Breast epithelium (tissue), 4 donors: ENCODE results near the gene TEX38. TPM values are rescaled to one million over a fixed set of nuclear protein-coding genes. Genes with fewer than 3 reads are reported as not detected.
"Not testable (repeated sequence)": the region's sequence is repeated elsewhere in the genome, so short reads cannot be mapped to it uniquely, and the experiment has no call there.

Experiments
- DNase-seq, 2 donors: peaks; one replicate each; pipeline ENCODE4 v3.0.0-alpha.2; 2019; ENCODE audit warnings: low spot score in 2 of 2
- H3K27ac ChIP-seq, 2 donors: fragments of 200-600 bp; sonication (generic) in 1 of 2; one replicate each; pipeline ENCODE4 v1.5.1; 2016 to 2019; ENCODE audit warnings: mild to moderate bottlenecking in 1 of 2
- H3K27me3 ChIP-seq, 2 donors: fragments of 200-600 bp; sonication (generic) in 1 of 2; one replicate each; pipeline versions ENCODE4 v1.5.1 to v1.6.0; 2017 to 2019; ENCODE audit warnings: control low read depth in 1 of 2, mild to moderate bottlenecking in 1 of 2
- H3K36me3 ChIP-seq: fragments of 200-600 bp; one replicate; pipeline ENCODE4 v1.5.1; 2019
- H3K4me1 ChIP-seq, 2 donors: fragments of 200-600 bp; sonication (generic); one replicate each; pipeline ENCODE4 v1.5.1; 2016 to 2019; ENCODE audit warnings: control low read depth in 1 of 2
- H3K4me3 ChIP-seq, 3 donors: fragments of 200-600 bp; sonication (generic); 1 replicate in 2 of 3; 2 replicates in 1 of 3; pipeline ENCODE4 v1.5.1; 2016 to 2019; ENCODE audit warnings: mild to moderate bottlenecking in 3 of 3, moderate library complexity in 2 of 3
- H3K9me3 ChIP-seq, 2 donors: fragments of 200-600 bp; sonication (generic) in 1 of 2; one replicate each; pipeline ENCODE4 v1.5.1; 2016 to 2019; ENCODE audit warnings: control low read depth in 1 of 2
- POLR2A ChIP-seq: fragments of 450-650 bp; IDR thresholded peaks from one replicate; pipeline ENCODE4 v1.6.1; 2016; ENCODE audit warnings: antibody characterized with exemption, mild to moderate bottlenecking, moderate library complexity
- POLR2AphosphoS5 ChIP-seq, 3 donors: sonication (generic); formaldehyde crosslinking; IDR thresholded peaks; one replicate each; pipeline ENCODE4 v1.6.1; 2017; ENCODE audit warnings: antibody characterized with exemption in 3 of 3
- intact Hi-C: fragments of 100-400 bp; cut with DNase I; formaldehyde crosslinking; loops from one replicate; pipeline ENCODE4 v1.15.1; 2023; ENCODE audit warnings: low total_unique reads
- total RNA-seq, 3 donors: library from RNA; depleted of rRNA; stranded (reverse); fragments of >200 nt; gene quantifications; one replicate each; pipeline ENCODE4 v1.1.0, GENCODE V29; 2016
- TF ChIP-seq, protein P1 (sequence below), 3 donors: fragments of 450-650 bp; IDR thresholded peaks; one replicate each; pipeline ENCODE4 v1.5.1; 2016 to 2017; ENCODE audit warnings: antibody characterized with exemption in 3 of 3, mild to moderate bottlenecking in 3 of 3, moderate library complexity in 3 of 3

Gene TEX38
- total RNA-seq, 3 donors from 2014 or later: not detected

DNA sequence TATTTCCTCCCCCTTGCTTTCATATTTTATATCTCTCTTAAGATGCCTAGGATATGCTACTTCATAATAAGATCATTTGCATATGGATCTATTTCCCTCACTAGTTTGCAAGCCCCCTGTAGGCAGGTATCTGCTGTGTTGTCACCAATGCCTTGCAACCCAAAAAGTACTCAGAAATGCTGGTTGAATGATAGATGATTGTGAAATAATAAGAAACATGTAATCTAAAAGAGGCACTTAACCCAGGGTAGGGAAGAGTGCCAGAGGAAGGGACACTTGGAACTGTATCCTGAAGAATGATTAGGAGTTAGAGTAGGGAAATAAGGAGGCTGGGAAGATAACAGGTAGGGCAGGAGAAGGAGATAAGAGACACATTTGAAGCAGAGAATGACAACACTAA, 15.8 kb upstream of the TEX38 start:
- H3K9me3 ChIP-seq: no peaks in the 10 kb centered on the region
- H3K27me3 ChIP-seq: no peaks in the 10 kb centered on the region
- no peak for TF ChIP-seq POLR2A
- no peak for TF ChIP-seq POLR2AphosphoS5 (IDR thresholded peaks at IDR 0.05)
- TF ChIP-seq, protein P1, sequence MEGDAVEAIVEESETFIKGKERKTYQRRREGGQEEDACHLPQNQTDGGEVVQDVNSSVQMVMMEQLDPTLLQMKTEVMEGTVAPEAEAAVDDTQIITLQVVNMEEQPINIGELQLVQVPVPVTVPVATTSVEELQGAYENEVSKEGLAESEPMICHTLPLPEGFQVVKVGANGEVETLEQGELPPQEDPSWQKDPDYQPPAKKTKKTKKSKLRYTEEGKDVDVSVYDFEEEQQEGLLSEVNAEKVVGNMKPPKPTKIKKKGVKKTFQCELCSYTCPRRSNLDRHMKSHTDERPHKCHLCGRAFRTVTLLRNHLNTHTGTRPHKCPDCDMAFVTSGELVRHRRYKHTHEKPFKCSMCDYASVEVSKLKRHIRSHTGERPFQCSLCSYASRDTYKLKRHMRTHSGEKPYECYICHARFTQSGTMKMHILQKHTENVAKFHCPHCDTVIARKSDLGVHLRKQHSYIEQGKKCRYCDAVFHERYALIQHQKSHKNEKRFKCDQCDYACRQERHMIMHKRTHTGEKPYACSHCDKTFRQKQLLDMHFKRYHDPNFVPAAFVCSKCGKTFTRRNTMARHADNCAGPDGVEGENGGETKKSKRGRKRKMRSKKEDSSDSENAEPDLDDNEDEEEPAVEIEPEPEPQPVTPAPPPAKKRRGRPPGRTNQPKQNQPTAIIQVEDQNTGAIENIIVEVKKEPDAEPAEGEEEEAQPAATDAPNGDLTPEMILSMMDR (IDR thresholded peaks at IDR 0.05): no peak
- intact Hi-C loops: no loop called here
- no peaks in the 10 kb centered on the region for H3K4me1 ChIP-seq
- no peak overlapping the region for H3K4me3 ChIP-seq
- no peak for DNase-seq
- H3K27ac ChIP-seq: no peak overlapping the region
- no peaks in the 10 kb centered on the region for H3K36me3 ChIP-seq

DNA sequence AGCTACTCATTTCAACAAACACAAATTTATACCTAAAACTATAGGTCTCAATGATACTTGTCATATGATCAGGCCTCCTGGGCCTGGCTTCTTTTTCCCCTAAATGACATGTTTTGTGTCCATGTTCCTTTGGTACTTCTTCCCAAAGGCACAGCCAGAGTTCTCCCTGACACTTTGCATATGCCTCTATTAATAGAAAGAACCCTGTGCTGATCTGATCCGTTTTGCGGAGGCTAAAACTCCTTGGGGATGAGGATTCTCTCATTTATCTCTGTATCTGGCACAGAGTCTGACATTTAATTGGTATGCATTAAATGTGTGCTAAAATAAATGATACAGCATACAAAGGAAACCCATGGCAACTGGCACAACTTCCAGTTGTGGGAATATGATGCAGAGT, 15.0 kb upstream of the TEX38 start:
- Histone ChIP-seq H3K27ac (no peak overlapping the region), H3K27me3 (no peaks in the 10 kb centered on the region), H3K4me3 (no peak overlapping the region), H3K4me1 (no peaks in the 10 kb centered on the region), H3K36me3 (no peaks in the 10 kb centered on the region), H3K9me3 (no peaks in the 10 kb centered on the region)
- DNase-seq: no peak
- no peak for TF ChIP-seq POLR2A
- TF ChIP-seq POLR2AphosphoS5 (IDR thresholded peaks at IDR 0.05): no peak
- TF ChIP-seq, protein P1 (IDR thresholded peaks at IDR 0.05): no peak
- intact Hi-C loops: no loop called here

DNA sequence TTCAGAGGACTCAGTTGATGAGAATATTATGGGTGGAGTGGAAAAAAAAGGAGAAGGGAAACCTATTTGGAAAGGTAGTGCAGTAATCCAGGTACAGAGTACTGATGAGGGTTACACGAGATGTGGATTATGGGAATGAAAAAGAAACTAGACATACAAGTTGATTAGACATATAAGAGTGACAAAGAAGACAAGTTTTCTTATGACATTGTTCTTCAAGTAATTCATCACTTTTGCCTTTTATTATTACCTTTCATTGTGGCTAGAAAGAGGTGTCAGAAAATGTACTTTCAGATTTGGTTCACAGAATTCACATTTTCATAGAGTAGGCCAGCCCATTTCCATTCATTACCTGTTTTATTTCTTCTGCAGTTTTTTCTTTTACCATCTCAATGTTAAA, 13.9 kb upstream of the TEX38 start:
- no peaks in the 10 kb centered on the region for H3K27me3 ChIP-seq
- intact Hi-C loops: no loop called here
- no peaks in the 10 kb centered on the region for H3K36me3 ChIP-seq
- H3K4me1 ChIP-seq: no peaks in the 10 kb centered on the region
- no peak overlapping the region for H3K27ac ChIP-seq
- no peaks in the 10 kb centered on the region for H3K9me3 ChIP-seq
- H3K4me3 ChIP-seq: no peak overlapping the region
- TF ChIP-seq POLR2AphosphoS5 (IDR thresholded peaks at IDR 0.05) (no peak), POLR2A (no peak)
- TF ChIP-seq, protein P1 (IDR thresholded peaks at IDR 0.05): no peak
- no peak for DNase-seq

DNA sequence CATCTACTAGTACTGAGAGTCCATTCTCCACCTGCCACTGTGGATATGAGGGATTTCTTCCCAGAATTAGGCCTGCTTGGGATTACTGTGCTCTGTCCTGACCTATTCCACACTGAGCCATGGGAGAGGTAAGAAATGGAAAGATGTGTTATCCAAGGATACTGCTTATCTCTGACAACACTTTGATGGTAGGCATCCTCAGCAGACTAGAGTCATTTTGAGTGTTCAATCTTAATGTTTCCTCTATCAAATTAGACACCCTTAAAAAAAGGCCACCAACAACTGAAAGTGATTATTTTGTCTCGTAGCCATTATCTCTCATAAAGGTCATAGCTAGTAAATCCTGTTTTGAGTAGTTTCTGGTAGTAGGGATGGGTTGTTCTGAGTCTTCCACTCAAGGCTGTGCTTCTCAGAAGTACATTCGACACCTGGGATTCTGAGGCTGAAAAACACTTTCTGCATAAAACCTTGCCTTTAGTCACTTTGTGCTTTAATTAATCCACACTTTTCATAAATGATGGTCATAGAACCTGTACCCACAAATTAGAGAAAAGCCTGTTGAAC, 12.3 kb upstream of the TEX38 start:
- no peak for DNase-seq
- intact Hi-C loops: no loop called here
- Histone ChIP-seq H3K36me3 (peaks cover 4% of the 10 kb centered on the region), H3K4me1 (no peaks in the 10 kb centered on the region), H3K4me3 (no peak overlapping the region), H3K27me3 (no peaks in the 10 kb centered on the region), H3K27ac (no peak overlapping the region), H3K9me3 (no peaks in the 10 kb centered on the region)
- no peak for TF ChIP-seq POLR2AphosphoS5 (IDR thresholded peaks at IDR 0.05)

- H3K4me1 ChIP-seq, intact Hi-C loops: not testable (repeated sequence)
Measured at GRCh38 chr1:46660116-46660515, 11.5 kb upstream of the TEX38 start.

DNA sequence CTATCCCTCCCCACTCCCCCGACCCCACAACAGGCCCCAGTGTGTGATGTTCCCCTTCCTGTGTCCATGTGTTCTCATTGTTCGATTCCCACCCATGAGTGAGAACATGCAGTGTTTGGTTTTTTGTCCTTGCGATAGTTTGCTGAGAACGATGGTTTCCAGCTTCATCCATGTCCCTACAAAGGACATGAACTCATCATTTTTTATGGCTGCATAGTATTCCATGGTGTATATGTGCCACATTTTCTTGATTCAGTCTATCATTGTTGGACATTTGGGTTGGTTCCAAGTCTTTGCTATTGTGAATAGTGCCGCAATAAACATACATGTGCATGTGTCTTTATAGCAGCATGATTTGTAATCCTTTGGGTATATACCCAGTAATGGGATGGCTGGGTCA, 8.7 kb upstream of the TEX38 start:
- H3K27ac ChIP-seq, intact Hi-C loops, H3K9me3 ChIP-seq, DNase-seq, H3K4me3 ChIP-seq, H3K27me3 ChIP-seq, H3K36me3 ChIP-seq: not testable (repeated sequence)
- H3K4me1 ChIP-seq: peaks cover 0 to 11% of the 10 kb centered on the region in 2 donors

More at GRCh38 chr1:46660116-46660515, 11.5 kb upstream of the TEX38 start:
- not testable (repeated sequence) for H3K4me3 ChIP-seq, H3K27me3 ChIP-seq, H3K36me3 ChIP-seq, H3K9me3 ChIP-seq, H3K27ac ChIP-seq, DNase-seq

DNA sequence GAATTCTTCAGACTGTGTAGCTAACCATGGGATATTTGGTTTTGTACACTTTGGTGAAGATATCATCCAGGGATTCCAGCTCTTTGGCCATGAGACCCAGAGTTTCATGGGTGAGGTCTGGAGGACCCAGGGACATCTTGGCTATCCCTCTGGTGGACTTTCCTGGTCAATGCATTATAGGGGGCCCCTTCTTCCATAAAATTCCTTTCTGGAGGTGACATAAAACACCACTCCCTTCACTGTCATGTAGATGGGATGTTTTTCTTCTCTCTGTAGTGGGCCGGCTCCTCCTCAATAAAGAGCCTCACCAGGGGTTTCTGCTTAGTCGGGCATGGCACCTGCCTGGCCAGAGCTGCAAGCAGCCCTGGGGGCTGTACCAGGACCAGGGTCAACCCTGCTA, 5.7 kb upstream of the TEX38 start:
- DNase-seq: no peak
- intact Hi-C loops: no loop called here
- H3K9me3 ChIP-seq: no peaks in the 10 kb centered on the region
- peaks cover 4% of the 10 kb centered on the region for H3K36me3 ChIP-seq
- no peak overlapping the region for H3K4me3 ChIP-seq
- no peak for TF ChIP-seq POLR2A
- TF ChIP-seq, protein P1 (IDR thresholded peaks at IDR 0.05): no peak
- TF ChIP-seq POLR2AphosphoS5 (IDR thresholded peaks at IDR 0.05): no peak
- no peak overlapping the region for H3K27ac ChIP-seq
- peaks cover 0 to 11% of the 10 kb centered on the region in 2 donors for H3K4me1 ChIP-seq
- H3K27me3 ChIP-seq: no peaks in the 10 kb centered on the region
